ENCODE results near the gene CEMP1.
"Not testable (repeated sequence)": the region's sequence is repeated elsewhere in the genome, so short reads cannot be mapped to it uniquely, and the experiment has no call there.

CEMP1 gene

GRCh38 chr16:2534335-2534734, 3.1 kb upstream of the CEMP1 start:
- DNase-seq: not testable (repeated sequence)

GRCh38 chr16:2533912-2534311, 2.7 kb upstream of the CEMP1 start:
- DNase-seq: no peak

GRCh38 chr16:2533142-2533755, 2.0 kb upstream of the CEMP1 start:
- not testable (repeated sequence) for DNase-seq

GRCh38 chr16:2532494-2533141, 1.4 kb upstream of the CEMP1 start:
- no peak for DNase-seq

- no peak for DNase-seq
These were observed 687 bp upstream of the CEMP1 start for GRCh38 chr16:2531696-2532493.

GRCh38 chr16:2530629-2531318, 434 bp downstream of the CEMP1 start:
- no peak for DNase-seq

- no peak for DNase-seq
These were observed 1.1 kb downstream of the CEMP1 start for GRCh38 chr16:2529961-2530628.

GRCh38 chr16:2529061-2529931, 1.9 kb downstream of the CEMP1 start:
- no peak for DNase-seq

GRCh38 chr16:2528161-2529060, 2.8 kb downstream of the CEMP1 start:
- DNase-seq: no peak

- DNase-seq: no peak
These were observed 3.5 kb downstream of the CEMP1 start for GRCh38 chr16:2527784-2528100.

- DNase-seq: no peak
These were observed 4.0 kb downstream of the CEMP1 start for GRCh38 chr16:2527071-2527783.

- no peak for DNase-seq
These were observed 5.1 kb downstream of the CEMP1 start for GRCh38 chr16:2526135-2526534.

- DNase-seq: no peak
These were observed 6.8 kb downstream of the CEMP1 start for GRCh38 chr16:2524339-2524938.

GRCh38 chr16:2523801-2524231, 7.4 kb downstream of the CEMP1 start:
- no peak for DNase-seq

GRCh38 chr16:2520784-2521531, 10.2 kb downstream of the CEMP1 start:
- no peak for DNase-seq

- no peak for DNase-seq
These were observed 11.0 kb downstream of the CEMP1 start, which contains the start of gene AMDHD2 for GRCh38 chr16:2520097-2520783. Gene AMDHD2, plus strand, starts transcription at chr16:2520371. Its CDS starts 88 bp downstream, at chr16:2520459.

- no peak for DNase-seq
These were observed 11.5 kb downstream of the CEMP1 start for GRCh38 chr16:2519711-2520080.

Measured in cortex of kidney (tissue), 1 donor.